ENCODE results near the gene NOP58.
"Not testable (repeated sequence)": the region's sequence is repeated elsewhere in the genome, so short reads cannot be mapped to it uniquely, and the experiment has no call there.

The NOP58 gene

GRCh38 chr2:202238234-202239197, 27.0 kb upstream of the NOP58 start, which contains the start of gene SUMO1:
SUMO1 (minus strand) TSS chr2:202238597; CDS start chr2:202238451, 146 bp downstream.
- Histone ChIP-seq H3K27me3 (replicated peaks; ENCODE audit: insufficient read depth, low read length) (no peaks in the 10 kb centered on the region), H3K79me2 (ENCODE audit: low read length) (peaks cover 48% of the 10 kb centered on the region)
- TF ChIP-seq CTCF (IDR thresholded peaks at IDR 0.05; ENCODE audit: low read length) (no peak), EZH2phosphoT487 (IDR thresholded peaks at IDR 0.05; ENCODE audit: low read length) (no peak)

GRCh38 chr2:202247710-202248109, 17.9 kb upstream of the NOP58 start:
- H3K9ac ChIP-seq (ENCODE audit: low read length); H3K9me2 ChIP-seq (replicated peaks; ENCODE audit: insufficient read depth, low read length); H3K79me2 ChIP-seq (ENCODE audit: low read length); H3K4me1 ChIP-seq (ENCODE audit: low read length); H3K36me3 ChIP-seq (replicated peaks; ENCODE audit: insufficient read depth, low read length); H4K20me1 ChIP-seq (ENCODE audit: insufficient read depth, low read length); H3K27ac ChIP-seq (ENCODE audit: low read length); DNase-seq; H3K27me3 ChIP-seq (replicated peaks; ENCODE audit: insufficient read depth, low read length); H3K4me2 ChIP-seq (ENCODE audit: low read depth, low read length); H2AFZ ChIP-seq (ENCODE audit: low read length); H3K9me3 ChIP-seq (replicated peaks; ENCODE audit: insufficient read depth, low read length); H3K4me3 ChIP-seq (ENCODE audit: low read length); H3F3A ChIP-seq (ENCODE audit: insufficient read depth, low read length): not testable (repeated sequence)

More at GRCh38 chr2:202238234-202239197, 27.0 kb upstream of the NOP58 start, which contains the start of gene SUMO1:
- Histone ChIP-seq H3K9ac (ENCODE audit: low read length) (peak within 1 kb of the TSS; percentile 82), H3F3A (ENCODE audit: insufficient read depth, low read length) (no peaks in the 10 kb centered on the region), H3K4me2 (ENCODE audit: low read depth, low read length) (peak within 1 kb of the TSS; percentile 61), H3K9me3 (replicated peaks; ENCODE audit: insufficient read depth, low read length) (no peaks in the 10 kb centered on the region), H3K4me1 (ENCODE audit: low read length) (peaks cover 8% of the 10 kb centered on the region), H2AFZ (ENCODE audit: low read length) (peak within 1 kb of the TSS; percentile 99), H4K20me1 (ENCODE audit: insufficient read depth, low read length) (no peaks in the 10 kb centered on the region), H3K4me3 (ENCODE audit: low read length) (peak within 1 kb of the TSS; percentile 96), H3K9me2 (replicated peaks; ENCODE audit: insufficient read depth, low read length) (no peaks in the 10 kb centered on the region), H3K36me3 (replicated peaks; ENCODE audit: insufficient read depth, low read length) (no peaks in the 10 kb centered on the region; the same call in 1 of the 2 replicates), H3K27ac (ENCODE audit: low read length) (peak within 1 kb of the TSS; percentile 33; the same call in 1 of the 2 replicates)
- DNase-seq: peak; percentile 87

GRCh38 chr2:202249521-202250253, 15.9 kb upstream of the NOP58 start:
- peak overlapping the region; percentile 84 for H2AFZ ChIP-seq (ENCODE audit: low read length)
- H3K4me2 ChIP-seq (ENCODE audit: low read depth, low read length): peak overlapping the region; percentile 38
- H3K79me2 ChIP-seq (ENCODE audit: low read length): no peaks in the 10 kb centered on the region

More at GRCh38 chr2:202249521-202250253, 15.9 kb upstream of the NOP58 start:
- no peak for DNase-seq
- Histone ChIP-seq H3F3A (ENCODE audit: insufficient read depth, low read length) (peaks cover 3% of the 10 kb centered on the region; the same call in 1 of the 2 replicates), H3K9me2 (replicated peaks; ENCODE audit: insufficient read depth, low read length) (no peaks in the 10 kb centered on the region), H3K36me3 (replicated peaks; ENCODE audit: insufficient read depth, low read length) (no peaks in the 10 kb centered on the region), H3K9ac (ENCODE audit: low read length) (no peak overlapping the region), H3K4me1 (ENCODE audit: low read length) (peaks cover 8% of the 10 kb centered on the region; the same call in 1 of the 2 replicates), H3K9me3 (replicated peaks; ENCODE audit: insufficient read depth, low read length) (no peaks in the 10 kb centered on the region), H3K4me3 (ENCODE audit: low read length) (no peak overlapping the region), H3K27me3 (replicated peaks; ENCODE audit: insufficient read depth, low read length) (no peaks in the 10 kb centered on the region), H4K20me1 (ENCODE audit: insufficient read depth, low read length) (no peaks in the 10 kb centered on the region), H3K27ac (ENCODE audit: low read length) (peak overlapping the region; percentile 34; the same call in 1 of the 2 replicates)
- TF ChIP-seq EZH2phosphoT487 (IDR thresholded peaks at IDR 0.05; ENCODE audit: low read length) (no peak), EZH2 (optimal IDR thresholded peaks at IDR 0.05; ENCODE audit: low read depth, low read length) (no peak), CTCF (IDR thresholded peaks at IDR 0.05; ENCODE audit: low read length) (no peak)

Data from MM.1S (cell line).